Fibroblast of lung (primary cell): ENCODE results near the gene SEMA4C.

Experiments used
- CTCF ChIP-seq, 2 donors: IDR thresholded peaks in 1 of 2; conservative IDR thresholded peaks in 1 of 2; 1 replicate in 1 of 2; 2 replicates in 1 of 2; pipeline ENCODE4 v1.5.1; 2011 to 2012; ENCODE audit warnings: low read length in 2 of 2, control low read depth in 1 of 2, inconsistent platforms in 1 of 2, low read depth in 1 of 2, mild to moderate bottlenecking in 1 of 2
- EZH2 ChIP-seq: IDR thresholded peaks from 2 replicates; pipeline ENCODE4 v1.5.1; 2012; ENCODE audit warnings: low read length, control low read depth, mild to moderate bottlenecking; ENCODE audit errors: missing control alignments

GRCh38 chr2:96828436-96828835, 41.4 kb downstream of the SEMA4C start:
- TF ChIP-seq CTCF (conservative IDR thresholded peaks at IDR 0.05 in 1 of 2, IDR thresholded peaks at IDR 0.05 in 1 of 2; ENCODE audit: low read depth in 1 of 2, low read length in 2 of 2) (no peak), EZH2 (no peak)
